DMS53 treated with DMSO at 0.1 percent for 48 hours (cell line): ENCODE measurements around the gene PRKAG3.
"Not testable (repeated sequence)": the region's sequence is repeated elsewhere in the genome, so short reads cannot be mapped to it uniquely, and the experiment has no call there.

ENCODE experiments used
- DNase-seq: peaks from one replicate; lab custom pipeline; 2025; ENCODE audit not compliant: unreplicated experiment; lab: John Stamatoyannopoulos, UW

Gene PRKAG3

DNA sequence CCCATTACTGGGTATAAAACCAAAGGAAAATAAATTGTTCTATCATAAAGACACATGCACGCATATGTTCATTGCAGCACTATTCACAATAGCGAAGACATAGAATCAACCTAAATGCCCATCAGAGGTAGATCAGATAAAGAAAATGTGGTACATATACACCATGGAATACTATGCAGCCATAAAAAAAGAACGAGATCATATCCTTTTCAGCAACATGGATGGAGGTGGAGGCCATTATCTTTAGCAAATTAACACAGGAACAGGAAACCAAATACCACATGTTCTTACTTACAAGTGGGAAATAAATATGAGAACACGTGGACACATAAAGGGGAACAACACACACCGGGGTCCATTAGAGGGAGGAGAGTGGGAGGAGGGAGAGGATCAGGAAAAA lies 12.7 kb upstream of the PRKAG3 start:
- not testable (repeated sequence) for DNase-seq

DNA sequence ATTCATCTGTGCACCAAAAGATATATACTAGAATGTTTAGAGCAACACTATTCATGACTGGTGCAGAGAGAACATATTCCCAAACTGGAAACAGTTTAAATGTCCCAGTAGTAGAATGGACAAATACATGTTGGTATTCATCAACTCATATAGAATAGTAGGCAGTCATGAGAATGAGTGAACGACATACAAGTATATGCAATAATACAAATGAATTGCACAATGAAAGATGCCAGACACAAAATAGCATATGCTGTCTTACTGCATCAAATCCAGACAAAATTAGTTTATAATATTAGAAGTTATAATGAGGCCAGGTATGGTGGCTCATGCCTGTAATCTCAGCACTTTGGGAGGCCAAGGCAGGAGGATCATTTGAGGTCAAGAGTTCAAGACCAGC lies 8.3 kb upstream of the PRKAG3 start:
- DNase-seq: no peak

DNA sequence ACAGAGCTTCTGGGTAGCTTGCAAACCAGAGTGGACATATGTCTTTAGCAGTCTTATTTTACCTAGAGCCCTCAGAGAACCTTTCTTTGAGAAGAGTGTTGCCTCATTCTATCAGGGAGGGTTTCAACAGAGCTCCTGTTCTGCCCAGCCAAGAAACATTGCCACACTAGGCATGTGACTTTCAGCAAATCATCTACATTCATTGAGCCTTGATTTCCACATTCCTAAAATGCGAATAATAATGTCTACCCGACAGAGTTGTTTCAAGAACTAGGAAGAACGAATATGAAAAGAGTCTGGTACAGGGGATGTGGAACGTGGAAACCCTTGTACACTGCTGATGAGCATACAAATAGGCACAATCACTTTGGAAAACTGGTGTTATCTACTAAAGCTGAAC lies 7.8 kb upstream of the PRKAG3 start:
- no peak for DNase-seq

DNA sequence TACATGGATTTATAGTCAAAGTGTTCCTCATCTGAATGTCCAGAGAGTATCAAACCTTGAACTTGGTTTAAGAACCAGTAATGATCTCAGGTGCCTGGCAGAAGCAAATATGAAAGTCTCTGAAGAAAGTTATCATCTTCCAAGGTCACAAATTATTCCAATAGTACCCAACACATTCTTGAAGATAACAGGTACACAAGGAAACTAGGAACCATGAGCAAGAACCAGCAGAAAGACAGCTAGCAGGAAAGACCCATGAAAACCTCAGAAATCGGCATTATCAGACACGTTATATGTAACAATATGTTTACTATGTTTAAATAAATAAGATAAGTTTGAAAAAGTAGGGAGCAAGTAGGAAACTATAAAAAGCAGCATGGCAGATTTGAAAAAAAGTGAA lies 5.9 kb upstream of the PRKAG3 start:
- no peak for DNase-seq

DNA sequence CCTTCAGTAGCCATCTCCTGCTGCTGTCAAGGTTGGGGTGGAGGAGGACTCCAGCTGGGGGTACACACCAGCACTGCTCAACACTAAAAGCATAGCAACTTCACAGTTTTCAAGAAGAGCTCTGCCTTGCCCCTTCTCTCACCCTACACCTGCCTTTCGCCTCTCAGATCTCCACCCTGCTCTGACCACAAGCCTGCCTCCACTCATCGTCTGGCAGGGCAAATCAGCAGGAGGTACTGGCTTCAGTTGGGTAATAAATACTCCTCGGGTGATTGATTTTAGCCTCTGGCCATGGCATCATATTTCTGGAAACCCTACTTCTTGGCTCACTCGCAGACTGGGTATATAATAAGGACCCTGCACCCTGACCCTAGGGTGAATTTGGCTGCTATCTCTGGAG lies 3.1 kb upstream of the PRKAG3 start:
- DNase-seq: no peak

DNA sequence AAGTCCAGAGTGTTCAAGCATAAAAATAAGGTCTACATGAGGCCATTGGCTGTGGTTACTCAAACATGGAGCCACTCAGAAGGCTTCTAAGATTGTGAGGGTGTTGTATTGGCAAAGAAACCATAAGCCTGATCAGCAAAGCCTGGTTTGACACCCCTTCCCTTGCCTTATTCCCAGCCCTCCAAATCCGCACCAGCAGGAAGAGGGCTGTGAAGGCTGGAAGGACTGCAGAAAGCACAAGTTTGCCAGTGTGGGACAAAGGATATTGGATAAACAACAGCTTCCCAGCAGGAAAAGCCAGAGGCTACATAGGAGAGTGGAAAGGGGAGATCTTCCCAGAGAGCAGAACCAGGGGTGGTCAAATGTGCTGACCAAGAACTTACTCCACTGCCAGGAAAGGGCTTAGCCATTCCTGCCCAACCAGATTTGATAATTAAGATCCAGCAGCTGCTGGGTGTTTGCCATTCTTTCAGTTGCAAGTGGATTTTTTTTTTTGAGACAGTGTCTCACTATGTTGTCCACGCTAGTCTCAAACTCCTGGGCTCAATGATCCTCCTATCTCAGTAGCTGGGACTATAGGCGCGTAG lies 1.5 kb upstream of the PRKAG3 start:
- DNase-seq: no peak

DNA sequence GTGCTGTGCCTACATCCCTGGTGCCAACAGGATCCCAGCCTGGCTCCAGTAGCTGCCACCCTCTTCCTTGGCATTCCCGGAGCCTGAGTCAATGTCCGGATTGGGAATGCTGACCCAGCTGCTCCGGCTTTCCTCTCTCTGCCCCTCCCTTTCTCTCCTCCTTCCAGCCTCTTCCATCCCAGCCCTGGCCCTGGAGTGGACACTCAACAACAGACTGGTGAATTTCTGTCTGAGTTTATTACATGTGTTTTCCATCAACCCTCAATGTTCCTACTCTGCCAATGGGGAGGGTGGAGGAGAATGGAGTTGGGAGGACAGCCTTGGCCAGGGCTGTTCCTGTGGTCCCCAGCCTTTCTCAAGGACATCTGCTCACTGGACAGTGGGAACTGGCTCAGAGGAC lies 917 bp upstream of the PRKAG3 start:
- no peak for DNase-seq

DNA sequence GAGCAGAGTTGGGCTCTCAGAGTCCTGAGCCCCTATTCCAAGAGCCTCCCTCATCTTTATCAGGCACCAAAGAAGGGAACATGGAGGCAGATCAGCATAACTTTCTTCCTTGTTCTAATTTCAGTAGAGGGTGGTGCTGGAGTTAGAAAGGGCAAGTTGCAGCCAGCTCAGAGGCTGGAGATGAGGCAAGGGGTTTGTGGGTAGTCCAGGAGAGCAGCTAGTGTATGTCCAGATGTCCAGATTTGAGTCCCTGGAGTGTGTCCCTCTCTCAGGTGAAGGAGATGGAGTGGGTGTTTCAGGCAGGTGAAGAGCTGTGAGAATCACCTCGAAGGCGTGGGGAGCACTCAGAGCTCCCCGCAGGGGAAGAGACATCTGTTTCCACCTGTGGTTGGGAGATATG lies 478 bp upstream of the PRKAG3 start:
- no peak for DNase-seq

DNA sequence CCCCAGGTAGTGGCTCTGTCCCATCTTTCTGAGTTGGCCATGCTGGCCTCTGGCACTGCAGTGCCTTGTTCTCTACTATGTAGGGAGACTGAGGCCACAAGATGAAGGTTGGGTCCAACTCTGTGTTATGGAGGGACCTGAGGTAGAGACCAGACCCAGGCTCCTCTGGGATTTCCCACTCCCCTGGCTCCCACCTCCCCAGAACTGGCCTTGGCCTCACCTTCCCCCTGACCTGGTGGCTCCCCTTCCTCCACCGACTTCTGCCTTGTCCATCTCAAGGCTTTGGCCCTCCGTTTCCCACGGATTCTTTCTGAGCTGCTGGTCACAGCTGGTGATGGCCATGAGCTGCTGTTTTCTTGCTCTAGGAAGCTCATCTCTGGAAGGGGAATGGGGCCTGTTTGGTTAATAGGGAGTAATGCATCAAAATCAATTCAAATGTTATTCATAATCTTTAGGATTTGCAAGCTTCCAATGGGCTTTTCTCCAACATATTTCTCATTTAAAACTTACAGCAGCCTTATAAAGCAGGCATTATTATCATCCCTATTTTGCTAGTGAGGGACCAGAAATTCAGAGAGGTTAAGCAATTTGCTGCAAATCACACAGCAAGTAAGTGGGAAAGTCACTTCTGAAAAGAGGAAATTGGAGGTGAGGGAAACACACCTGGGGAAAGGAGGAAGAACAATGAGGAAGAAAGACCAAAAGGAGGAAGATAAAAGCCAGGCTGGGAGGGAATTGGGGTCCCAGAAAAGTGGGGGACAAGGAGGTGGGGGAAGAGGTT lies 887 bp downstream of the PRKAG3 start:
- DNase-seq: no peak

DNA sequence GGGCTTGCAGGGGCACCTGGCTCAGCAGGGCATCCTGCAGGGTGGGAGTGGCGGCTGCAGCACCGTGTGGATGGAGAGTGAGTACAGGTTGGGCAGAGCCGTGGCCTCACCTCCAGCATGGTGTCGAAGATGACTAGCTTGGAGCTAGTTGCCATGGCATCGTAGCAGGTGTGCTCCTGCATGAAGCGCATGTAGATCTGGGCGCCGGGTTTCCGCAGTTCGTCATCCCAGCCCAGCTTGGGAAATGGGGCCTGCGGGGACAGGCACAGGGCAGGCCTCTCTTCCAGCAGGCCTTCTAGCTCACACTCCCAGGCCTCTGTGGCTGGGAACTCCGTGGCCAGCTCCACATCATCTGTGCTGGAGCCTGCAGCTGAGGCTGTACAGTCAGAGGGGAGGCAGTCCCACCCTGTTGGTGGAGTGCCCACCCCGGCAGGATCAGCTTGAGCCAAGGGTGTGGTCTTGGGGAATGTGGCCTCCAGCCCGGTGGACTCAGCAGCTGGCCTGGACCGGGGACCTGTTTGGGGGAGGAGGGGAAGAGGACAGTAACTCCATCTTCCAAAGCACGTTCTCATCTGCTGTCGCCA lies 1.6 kb downstream of the PRKAG3 start:
- DNase-seq: no peak

DNA sequence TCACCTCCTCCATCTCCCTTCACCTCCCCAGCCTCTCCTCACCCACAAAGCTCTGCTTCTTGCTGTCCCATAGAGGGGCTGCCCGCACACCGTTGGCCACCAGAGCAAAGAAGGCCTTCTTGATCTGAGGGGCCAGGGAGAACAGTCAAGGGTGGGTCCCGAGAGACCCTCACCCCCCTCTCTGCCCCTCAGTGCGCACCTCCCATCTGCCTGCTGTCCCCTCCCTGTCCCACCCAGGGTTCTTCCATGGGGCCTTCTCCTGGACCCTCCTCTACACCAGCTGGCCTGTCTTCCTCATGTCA lies 3.2 kb downstream of the PRKAG3 start:
- no peak for DNase-seq

DNA sequence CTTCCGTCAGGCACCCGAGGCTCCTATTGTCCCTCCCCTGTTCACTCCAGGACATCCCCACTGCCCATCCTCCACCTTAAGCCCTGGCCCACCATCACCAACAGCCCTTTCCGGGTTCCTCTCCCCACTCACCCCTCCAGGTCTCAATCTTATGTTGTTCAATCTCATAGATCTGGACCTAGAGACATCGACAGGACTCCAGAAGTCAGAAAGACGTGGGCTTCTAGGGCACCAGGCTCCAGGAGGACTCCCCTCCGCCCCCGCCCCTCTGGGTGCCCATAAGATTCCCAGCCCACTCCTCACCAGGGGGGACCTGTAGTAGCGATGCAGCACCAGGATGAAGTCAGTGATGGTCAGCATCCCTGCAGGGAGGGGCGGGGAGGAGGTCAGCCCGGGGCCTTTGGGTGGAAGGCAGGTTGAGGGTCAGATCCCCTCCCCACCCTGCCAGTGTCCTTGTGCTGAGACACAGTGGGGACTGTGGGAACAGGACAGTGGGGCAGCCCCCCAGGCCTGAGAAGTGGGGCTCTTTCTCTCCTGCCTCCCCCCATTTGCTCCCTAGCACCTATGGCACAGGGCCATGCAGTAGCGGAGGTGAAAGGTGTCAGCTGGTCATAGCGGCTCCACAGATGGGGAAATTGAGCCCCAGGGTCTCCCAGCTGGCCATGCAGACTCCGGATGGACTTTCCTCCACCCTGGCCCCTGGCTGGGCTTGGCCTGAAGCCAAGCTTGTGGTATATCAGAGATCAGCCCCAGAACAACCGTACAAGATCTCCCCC lies 3.7 kb downstream of the PRKAG3 start:
- DNase-seq: no peak

DNA sequence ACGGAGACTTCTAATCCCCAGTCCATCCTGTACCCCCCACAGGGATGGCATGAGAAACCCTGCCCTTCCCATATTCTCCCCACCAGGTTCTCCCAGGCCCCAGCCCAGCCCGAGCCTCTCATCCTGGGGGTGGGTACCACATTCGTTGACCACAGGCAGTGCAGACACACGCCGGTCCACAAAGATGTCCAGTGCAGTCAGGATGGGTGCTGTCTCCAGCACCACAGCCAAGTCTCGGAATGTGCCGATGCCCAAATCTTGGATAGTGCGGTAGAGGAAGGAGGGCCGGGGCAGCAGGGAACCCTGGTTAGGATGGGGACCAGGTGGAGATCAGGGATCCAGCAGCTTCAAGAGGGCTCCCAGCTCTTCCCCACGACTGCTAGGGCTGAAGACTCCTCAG lies 4.8 kb downstream of the PRKAG3 start:
- DNase-seq: no peak

DNA sequence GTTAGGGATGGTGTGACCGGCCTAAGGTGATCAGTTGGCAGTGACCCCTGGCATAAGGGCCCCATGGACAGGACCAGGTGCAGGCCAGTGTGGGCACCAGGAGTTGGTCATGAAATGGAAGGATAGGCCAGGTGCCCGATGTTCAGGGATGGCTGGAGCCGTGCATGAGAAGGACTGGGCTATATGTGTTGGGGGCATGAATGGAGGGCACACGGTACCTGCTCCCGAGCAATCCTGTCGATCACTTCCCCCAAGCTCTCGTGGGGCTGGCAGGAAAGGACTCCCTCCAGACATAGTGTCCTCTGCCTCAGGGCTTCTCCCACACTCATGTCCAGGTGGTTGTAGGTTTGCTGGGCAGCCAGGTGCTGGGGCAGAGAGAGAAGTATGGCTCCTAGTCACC lies 7.6 kb downstream of the PRKAG3 start:
- no peak for DNase-seq

DNA sequence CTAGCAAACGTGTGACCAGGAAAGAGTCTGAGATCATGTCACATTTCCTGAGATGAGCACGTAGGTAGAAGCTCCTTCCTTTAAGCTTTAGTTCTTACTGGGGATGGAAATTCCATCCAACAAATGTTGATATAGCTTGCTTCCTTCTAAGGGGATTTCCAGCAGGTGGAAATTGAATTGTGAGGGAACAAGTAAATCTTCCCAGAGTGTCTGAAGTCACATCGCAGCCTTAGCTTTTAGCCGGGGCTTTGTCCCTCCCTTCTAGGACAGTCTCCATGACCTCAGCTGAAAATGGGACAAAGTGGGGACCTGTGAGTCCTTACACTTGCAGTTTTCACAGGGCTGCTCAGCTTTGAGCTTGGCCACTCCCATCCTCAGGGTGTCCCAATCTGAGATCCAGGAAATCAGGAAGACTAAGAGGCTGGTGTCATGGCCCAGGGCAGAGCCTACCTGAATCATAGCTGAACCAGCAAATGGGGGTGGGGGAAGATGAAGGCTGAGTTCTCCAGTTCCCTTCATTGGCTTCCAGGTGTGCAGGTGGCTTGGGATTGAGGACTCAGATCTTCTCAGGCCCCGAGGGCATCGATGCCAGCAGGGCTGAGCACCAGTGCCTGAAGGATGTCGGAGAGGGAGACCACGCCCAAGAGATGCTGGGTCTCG lies 8.3 kb downstream of the PRKAG3 start:
- DNase-seq: no peak

DNA sequence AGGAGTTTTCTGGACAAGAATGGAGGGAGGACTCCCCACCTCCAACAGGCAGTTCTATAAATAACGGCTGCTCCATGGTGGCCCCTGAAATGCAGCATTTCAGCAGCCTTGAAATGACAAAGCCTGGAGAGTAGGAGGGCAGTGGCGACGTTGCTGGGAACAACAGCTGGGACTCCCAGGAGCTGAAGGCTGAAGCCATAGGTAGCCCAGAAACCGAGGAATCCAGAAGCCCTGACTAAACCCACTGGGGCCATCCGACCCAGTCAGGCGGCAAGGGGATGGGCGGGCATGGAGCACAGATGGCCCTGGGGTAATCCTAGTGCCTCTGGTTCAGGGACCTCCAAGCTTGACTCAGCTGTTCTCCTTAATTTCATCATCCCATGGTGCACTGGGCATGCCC lies 9.0 kb downstream of the PRKAG3 start:
- DNase-seq: no peak

DNA sequence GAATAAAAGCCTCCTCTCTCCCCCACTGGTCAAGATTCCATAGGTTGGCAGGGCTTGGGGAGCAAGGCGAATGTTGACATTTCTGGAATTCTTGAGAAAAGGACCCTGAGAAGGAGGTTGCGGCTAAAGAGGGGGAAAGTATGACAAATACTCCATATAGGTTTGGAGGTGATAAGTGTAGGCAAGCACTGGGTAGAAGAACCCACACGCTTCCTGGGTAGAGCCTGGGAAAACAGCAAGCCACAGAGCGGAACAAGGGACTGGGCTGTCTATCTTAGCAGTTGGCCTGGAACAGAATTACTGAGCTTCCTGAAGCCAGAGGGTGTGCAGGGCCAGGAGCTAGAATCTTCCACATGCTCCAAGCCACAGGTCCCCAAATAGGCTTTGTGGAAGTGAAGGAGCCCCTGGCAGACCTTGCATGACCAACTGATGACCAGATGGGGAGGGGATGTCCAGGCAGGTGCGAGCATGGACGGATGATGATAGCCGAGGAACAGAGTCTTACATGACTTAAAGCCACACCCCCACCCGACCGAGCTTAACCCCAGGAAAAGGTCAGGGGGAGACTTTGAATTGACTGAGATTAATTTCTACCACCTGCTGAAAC lies 9.9 kb downstream of the PRKAG3 start:
- no peak for DNase-seq

DNA sequence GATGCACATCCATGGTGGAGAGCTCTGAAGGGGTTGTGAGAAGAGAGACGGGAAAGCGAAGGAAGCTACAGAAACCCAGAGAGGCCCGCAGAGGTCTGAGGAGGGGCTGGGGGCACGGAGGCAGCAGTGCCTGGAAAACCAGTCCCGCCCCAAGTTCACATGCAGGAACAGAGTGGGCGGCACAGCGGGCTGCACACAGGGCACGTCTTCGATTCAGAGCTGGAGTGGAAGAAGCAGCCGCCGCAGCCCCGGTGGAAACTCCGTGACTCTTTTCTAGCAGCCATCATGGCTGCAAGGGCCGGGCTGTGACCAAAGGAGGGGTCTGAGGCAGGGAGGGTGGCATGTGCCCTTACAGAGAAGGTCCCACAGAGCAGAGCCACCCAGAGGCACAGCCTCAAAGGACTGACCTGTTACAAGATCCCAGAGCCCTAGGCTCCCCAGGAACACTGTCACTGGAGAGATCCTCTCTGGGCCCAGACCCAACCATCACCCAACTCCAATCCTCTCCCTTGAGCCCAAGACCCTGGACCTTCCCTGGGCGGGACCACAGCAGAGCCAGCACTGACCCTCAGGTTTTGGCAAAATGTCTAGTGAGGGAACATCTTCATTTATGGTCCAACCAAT lies 10.7 kb downstream of the PRKAG3 start:
- no peak for DNase-seq

DNA sequence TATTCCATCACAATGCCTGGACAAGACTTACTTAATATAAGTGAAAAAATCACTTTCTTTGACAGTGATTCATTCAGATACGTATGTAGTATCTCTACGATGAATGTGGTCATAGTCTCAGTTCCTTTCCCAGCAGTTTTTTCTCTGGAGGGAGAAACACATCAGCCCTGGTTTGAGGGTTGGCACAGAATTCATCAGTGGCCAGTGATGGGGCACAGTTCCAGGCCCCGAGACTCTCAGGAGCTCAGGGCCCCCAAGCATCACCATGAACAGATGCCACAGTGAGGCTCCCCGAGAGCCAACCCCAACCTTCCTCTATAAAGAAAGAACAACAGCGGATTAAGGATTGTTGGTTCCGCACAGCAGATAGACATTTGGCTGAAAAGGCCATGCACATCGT lies 12.5 kb downstream of the PRKAG3 start:
- DNase-seq: no peak

DNA sequence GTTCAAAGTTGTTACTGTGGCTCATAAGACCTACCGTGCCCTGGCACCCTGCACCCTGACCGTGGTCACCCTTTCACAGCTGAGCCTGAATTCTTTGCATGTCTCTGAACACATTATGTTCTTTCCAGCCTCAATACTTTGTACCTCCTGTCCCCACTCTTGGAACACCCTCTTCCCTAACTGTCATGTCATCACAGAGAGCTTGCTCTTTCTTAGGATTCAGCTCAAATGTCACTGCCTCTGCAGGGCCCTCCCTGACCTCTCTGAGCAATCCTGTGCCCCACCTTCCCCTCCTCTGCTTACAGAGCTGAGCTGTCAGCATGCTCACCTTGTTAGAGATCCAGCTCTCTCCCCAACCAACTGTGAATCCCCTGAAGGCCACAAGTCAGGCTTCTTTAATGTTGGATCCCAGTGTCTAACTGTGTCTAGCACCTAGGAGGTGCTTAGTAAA lies 15.0 kb downstream of the PRKAG3 start:
- DNase-seq: no peak

DNA sequence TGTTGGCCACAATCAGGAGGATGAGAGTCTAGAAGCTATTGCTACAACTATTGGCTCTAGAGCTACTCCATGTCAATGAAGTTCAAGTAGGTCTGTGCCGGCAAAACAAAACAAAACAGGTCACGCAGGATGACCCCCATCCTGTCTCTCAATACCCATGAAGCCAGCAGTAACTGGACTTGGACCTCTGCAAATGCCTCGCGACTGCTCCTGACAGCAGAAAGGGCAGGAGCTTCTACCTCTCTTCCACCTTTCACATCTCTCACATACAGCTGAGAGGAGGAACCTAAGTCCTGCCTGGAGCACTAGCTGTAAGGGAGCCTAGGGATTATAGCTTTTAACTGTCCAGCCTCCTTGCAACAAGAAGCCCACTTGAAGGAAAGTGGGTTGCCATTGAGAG lies 16.0 kb downstream of the PRKAG3 start:
- no peak for DNase-seq
